Keratinocyte (primary cell): ENCODE results near the gene RAN. TPM values are rescaled to one million over a fixed set of nuclear protein-coding genes. Genes with fewer than 3 reads are reported as not detected.

Experiments used
- DNase-seq: peaks from one replicate; pipeline ENCODE4 v3.0.0-alpha.2; 2011; ENCODE audit warnings: low read depth, missing footprints, low spot score
- FAIRE-seq: peaks from 2 replicates; lab custom pipeline; 2011; peaks lifted over from hg19 to GRCh38; lab: Jason Lieb, UNC
- H2AFZ ChIP-seq: 2 replicates; pipeline ENCODE4 v1.6.0; 2012; ENCODE audit warnings: low read length, control low read depth, inconsistent platforms; ENCODE audit not compliant: control insufficient read depth
- H3K27ac ChIP-seq: 2 replicates; pipeline ENCODE4 v1.5.1; 2011; ENCODE audit warnings: low read length; ENCODE audit not compliant: control insufficient read depth, insufficient read depth
- H3K27me3 ChIP-seq: 3 replicates; pipeline ENCODE4 v1.6.0; 2011; ENCODE audit warnings: low read length; ENCODE audit not compliant: control insufficient read depth, insufficient read depth; ENCODE audit errors: extremely low read depth
- H3K36me3 ChIP-seq, 2 experiments: 2 replicates in 1 of 2; 3 replicates in 1 of 2; pipeline ENCODE4 v1.5.1; 2011; ENCODE audit warnings: low read length in 2 of 2, mild to moderate bottlenecking in 1 of 2; ENCODE audit not compliant: control insufficient read depth in 2 of 2, insufficient read depth in 2 of 2; ENCODE audit errors: extremely low read depth in 1 of 2
- H3K4me1 ChIP-seq: 3 replicates; pipeline ENCODE4 v1.5.1; 2011; ENCODE audit warnings: low read length; ENCODE audit not compliant: control insufficient read depth, insufficient read depth; ENCODE audit errors: extremely low read depth
- H3K4me2 ChIP-seq: 3 replicates; pipeline ENCODE4 v1.6.0; 2011; ENCODE audit warnings: low read depth, low read length; ENCODE audit not compliant: control insufficient read depth, insufficient read depth; ENCODE audit errors: extremely low read depth
- H3K4me3 ChIP-seq, 3 experiments: fragments of 200-600 bp in 1 of 3; sonication (generic) in 1 of 3; 2 replicates in 2 of 3; 3 replicates in 1 of 3; pipeline ENCODE4 v1.5.1; 2011 to 2016; ENCODE audit warnings: low read length in 3 of 3, mild to moderate bottlenecking in 3 of 3, control low read depth in 2 of 3, inconsistent platforms in 1 of 3, low read depth in 1 of 3, mixed read lengths in 1 of 3, mixed run types in 1 of 3, moderate library complexity in 1 of 3; ENCODE audit not compliant: control insufficient read depth in 2 of 3, insufficient read depth in 2 of 3; ENCODE audit errors: extremely low read depth in 1 of 3
- H3K79me2 ChIP-seq: 2 replicates; pipeline ENCODE4 v1.6.0; 2012; ENCODE audit warnings: low read length; ENCODE audit not compliant: control insufficient read depth, insufficient read depth
- H3K9ac ChIP-seq: 3 replicates; pipeline ENCODE4 v1.6.0; 2011; ENCODE audit warnings: low read length; ENCODE audit not compliant: control insufficient read depth, insufficient read depth; ENCODE audit errors: extremely low read depth
- H3K9me1 ChIP-seq: 3 replicates; pipeline ENCODE4 v1.6.0; 2011; ENCODE audit warnings: low read length; ENCODE audit not compliant: control insufficient read depth, insufficient read depth; ENCODE audit errors: extremely low read depth
- H3K9me3 ChIP-seq: 2 replicates; pipeline ENCODE4 v1.5.1; 2012; ENCODE audit warnings: low read depth, low read length; ENCODE audit not compliant: control insufficient read depth
- H4K20me1 ChIP-seq: 3 replicates; pipeline ENCODE4 v1.6.0; 2011; ENCODE audit warnings: low read length; ENCODE audit not compliant: control insufficient read depth, insufficient read depth; ENCODE audit errors: extremely low read depth
- EZH2 ChIP-seq: IDR thresholded peaks from one replicate; pipeline ENCODE4 v1.6.1; 2012; ENCODE audit warnings: inconsistent platforms, mild to moderate bottlenecking, low read length, moderate library complexity
- dilution Hi-C: fragments of 300-500 bp; cut with MboI; formaldehyde crosslinking; loops from one replicate; pipeline ENCODE4 v1.7.0; 2020; ENCODE audit warnings: low sequenced_read_pairs; ENCODE audit not compliant: extremely low pct_ligation_motif_present
- polyA plus RNA-seq, 5 experiments: library from polyadenylated mRNA; depleted of rRNA in 3 of 5; stranded (reverse) in 3 of 5; stranded (forward) in 1 of 5; unstranded in 1 of 5; fragments of >200 nt; gene quantifications; 1 replicate in 1 of 5; 2 replicates in 3 of 5; 3 replicates in 1 of 5; pipeline versions ENCODE4 v1.2.1 to v1.2.3, GENCODE V29; 2011 to 2012; ENCODE audit warnings: missing spikeins in 2 of 5, low read depth in 1 of 5, low replicate concordance in 1 of 5
- TF ChIP-seq, protein P1 (sequence below), 3 experiments: IDR thresholded peaks in 1 of 3; conservative IDR thresholded peaks in 1 of 3; optimal IDR thresholded peaks in 1 of 3; 2 replicates in 2 of 3; 3 replicates in 1 of 3; pipeline versions ENCODE3 to v1.5.1; 2011; ENCODE audit warnings: low read length in 3 of 3, mild to moderate bottlenecking in 3 of 3, moderate library complexity in 2 of 3, control low read depth in 1 of 3, inconsistent platforms in 1 of 3; ENCODE audit not compliant: insufficient read depth in 2 of 3; ENCODE audit errors: extremely low read depth in 1 of 3

RAN gene
- polyA plus RNA-seq, 1 donor (not counting 4 experiments of a cell fraction or from before 2014, with no cell fraction given) = 2,211 TPM

DNA sequence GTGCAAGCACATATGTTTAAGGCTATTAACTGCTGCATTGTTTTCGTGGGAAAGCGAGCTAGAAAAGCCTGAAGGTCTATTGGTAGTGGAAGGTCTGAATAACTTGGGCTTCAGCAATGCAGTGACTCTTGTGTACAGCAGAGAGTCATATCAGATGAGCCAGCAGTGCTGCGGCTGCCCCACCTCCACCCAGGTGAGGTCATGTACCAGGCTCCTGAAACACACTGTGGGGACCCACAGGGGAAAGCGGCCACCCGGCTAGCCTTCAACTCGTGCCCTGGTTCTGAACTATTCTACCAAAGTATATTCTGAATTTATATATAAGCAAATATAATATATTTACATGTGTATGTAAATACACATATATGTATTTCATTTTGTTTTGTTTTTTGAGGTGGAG, 12.7 kb upstream of the RAN start:
- Histone ChIP-seq H3K9me3 (peaks cover 3% of the 10 kb centered on the region), H3K27me3 (no peaks in the 10 kb centered on the region), H3K36me3 (no peaks in the 10 kb centered on the region), H3K4me2 (no peak overlapping the region), H4K20me1 (no peaks in the 10 kb centered on the region), H2AFZ (no peak overlapping the region), H3K27ac (no peak overlapping the region), H3K9ac (no peak overlapping the region), H3K9me1 (no peaks in the 10 kb centered on the region), H3K4me1 (no peaks in the 10 kb centered on the region), H3K4me3 (no peak overlapping the region), H3K79me2 (no peaks in the 10 kb centered on the region)
- dilution Hi-C loops = no loop called here
- TF ChIP-seq, protein P1, sequence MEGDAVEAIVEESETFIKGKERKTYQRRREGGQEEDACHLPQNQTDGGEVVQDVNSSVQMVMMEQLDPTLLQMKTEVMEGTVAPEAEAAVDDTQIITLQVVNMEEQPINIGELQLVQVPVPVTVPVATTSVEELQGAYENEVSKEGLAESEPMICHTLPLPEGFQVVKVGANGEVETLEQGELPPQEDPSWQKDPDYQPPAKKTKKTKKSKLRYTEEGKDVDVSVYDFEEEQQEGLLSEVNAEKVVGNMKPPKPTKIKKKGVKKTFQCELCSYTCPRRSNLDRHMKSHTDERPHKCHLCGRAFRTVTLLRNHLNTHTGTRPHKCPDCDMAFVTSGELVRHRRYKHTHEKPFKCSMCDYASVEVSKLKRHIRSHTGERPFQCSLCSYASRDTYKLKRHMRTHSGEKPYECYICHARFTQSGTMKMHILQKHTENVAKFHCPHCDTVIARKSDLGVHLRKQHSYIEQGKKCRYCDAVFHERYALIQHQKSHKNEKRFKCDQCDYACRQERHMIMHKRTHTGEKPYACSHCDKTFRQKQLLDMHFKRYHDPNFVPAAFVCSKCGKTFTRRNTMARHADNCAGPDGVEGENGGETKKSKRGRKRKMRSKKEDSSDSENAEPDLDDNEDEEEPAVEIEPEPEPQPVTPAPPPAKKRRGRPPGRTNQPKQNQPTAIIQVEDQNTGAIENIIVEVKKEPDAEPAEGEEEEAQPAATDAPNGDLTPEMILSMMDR (optimal IDR thresholded peaks at IDR 0.05 in 1 of 3, IDR thresholded peaks at IDR 0.05 in 1 of 3, conservative IDR thresholded peaks at IDR 0.05 in 1 of 3; ENCODE audit: extremely low read depth in 1 of 3, insufficient read depth in 2 of 3, low read length in 3 of 3) = no peak
- TF ChIP-seq EZH2 = no peak
- DNase-seq (no peak), FAIRE-seq (no peak)

DNA sequence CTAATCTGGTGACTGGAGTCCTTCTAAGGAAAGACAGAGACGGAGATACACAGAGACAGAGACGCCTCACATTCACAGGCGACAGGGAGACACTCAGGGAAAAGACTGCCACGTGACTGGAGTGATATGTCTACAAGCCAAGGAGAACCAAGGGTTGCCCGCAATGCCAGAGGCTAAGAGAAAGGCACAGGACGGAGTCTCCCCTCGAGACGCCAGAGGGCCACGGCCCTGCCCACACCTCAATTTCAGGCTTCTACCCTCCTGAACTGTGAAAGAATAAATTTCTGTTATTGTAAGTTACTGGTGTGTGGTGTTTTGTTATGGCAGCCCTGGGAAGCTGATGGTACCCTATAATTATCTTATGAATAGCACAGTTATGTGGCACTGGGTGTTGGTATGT, 11.6 kb upstream of the RAN start:
- H3K4me1 ChIP-seq = no peaks in the 10 kb centered on the region
- no peaks in the 10 kb centered on the region for H4K20me1 ChIP-seq
- H2AFZ ChIP-seq = no peak overlapping the region
- no peak overlapping the region for H3K4me3 ChIP-seq
- H3K4me2 ChIP-seq = no peak overlapping the region
- dilution Hi-C loops = no loop called here
- no peak for FAIRE-seq
- DNase-seq = no peak
- H3K79me2 ChIP-seq = no peaks in the 10 kb centered on the region
- TF ChIP-seq, protein P1 (optimal IDR thresholded peaks at IDR 0.05 in 1 of 3, IDR thresholded peaks at IDR 0.05 in 1 of 3, conservative IDR thresholded peaks at IDR 0.05 in 1 of 3; ENCODE audit: extremely low read depth in 1 of 3, insufficient read depth in 2 of 3, low read length in 3 of 3) = no peak
- TF ChIP-seq EZH2 = no peak
- no peak overlapping the region for H3K27ac ChIP-seq
- no peaks in the 10 kb centered on the region for H3K27me3 ChIP-seq
- H3K36me3 ChIP-seq = no peaks in the 10 kb centered on the region
- no peaks in the 10 kb centered on the region for H3K9me1 ChIP-seq
- peaks cover 3% of the 10 kb centered on the region for H3K9me3 ChIP-seq
- H3K9ac ChIP-seq = no peak overlapping the region
